Activated T-cell treated with anti-CD3 and anti-CD28 coated beads for 48 hours (primary cell): Measurements from ENCODE around the gene DENND2A.
A peak's percentile ranks its signal among the peaks of the same experiment; 100 is the strongest.
"Not testable (repeated sequence)": the region's sequence is repeated elsewhere in the genome, so short reads cannot be mapped to it uniquely, and the experiment has no call there.

Source experiments
- DNase-seq: peaks from one replicate; pipeline ENCODE4 v3.0.0-alpha.2; 2020; ENCODE audit warnings: low read depth

Gene DENND2A

GRCh38 chr7:140544388-140544826, 96.2 kb downstream of the DENND2A start:
- DNase-seq = no peak

GRCh38 chr7:140542228-140542603, 98.4 kb downstream of the DENND2A start:
- no peak for DNase-seq

- no peak for DNase-seq
Observed at GRCh38 chr7:140541513-140542227, 98.9 kb downstream of the DENND2A start.

- no peak for DNase-seq
Observed at GRCh38 chr7:140541176-140541512, 99.5 kb downstream of the DENND2A start.

- no peak for DNase-seq
Observed at GRCh38 chr7:140540136-140540777, 100.4 kb downstream of the DENND2A start.

- no peak for DNase-seq
Observed at GRCh38 chr7:140539461-140539860, 101.2 kb downstream of the DENND2A start.

- no peak for DNase-seq
Observed at GRCh38 chr7:140537750-140538482, 102.7 kb downstream of the DENND2A start.

GRCh38 chr7:140534743-140535142, 105.9 kb downstream of the DENND2A start:
- no peak for DNase-seq

GRCh38 chr7:140533394-140533872, 107.2 kb downstream of the DENND2A start:
- no peak for DNase-seq

- not testable (repeated sequence) for DNase-seq
Observed at GRCh38 chr7:140529428-140529827, 111.2 kb downstream of the DENND2A start.

GRCh38 chr7:140526787-140527664, 113.6 kb downstream of the DENND2A start:
- DNase-seq = no peak

GRCh38 chr7:140526214-140526613, 114.4 kb downstream of the DENND2A start:
- DNase-seq = no peak

GRCh38 chr7:140525743-140526142, 114.9 kb downstream of the DENND2A start:
- peak; percentile 30 for DNase-seq

GRCh38 chr7:140521421-140521820, 119.2 kb downstream of the DENND2A start:
- no peak for DNase-seq

GRCh38 chr7:140519007-140519399, 121.6 kb downstream of the DENND2A start:
- DNase-seq = no peak

GRCh38 chr7:140518370-140519006, 122.1 kb downstream of the DENND2A start:
- no peak for DNase-seq

- DNase-seq = peak; percentile 64
Observed at GRCh38 chr7:140517546-140518369, 122.9 kb downstream of the DENND2A start.

- no peak for DNase-seq
Observed at GRCh38 chr7:140512317-140513000, 128.2 kb downstream of the DENND2A start.

- no peak for DNase-seq
Observed at GRCh38 chr7:140509789-140510188, 130.8 kb downstream of the DENND2A start.

- not testable (repeated sequence) for DNase-seq
Observed at GRCh38 chr7:140507556-140507955, 133.1 kb downstream of the DENND2A start.
